OCI-LY7 (cell line): ENCODE measurements around the gene TRAM2.

Experiments used
- EZH2phosphoT487 ChIP-seq: fragments of 200-600 bp; sonication (generic); IDR thresholded peaks from 2 replicates; pipeline ENCODE4 v1.6.1; 2018; ENCODE audit warnings: low read depth, borderline replicate concordance, mild to moderate bottlenecking, mixed run types, antibody characterized with exemption, low read length, moderate library complexity, mixed read lengths
- TF ChIP-seq, protein P1 (sequence below): fragments of 200-600 bp; sonication (generic); conservative IDR thresholded peaks from 2 replicates; pipeline ENCODE4 v1.5.1; 2014; ENCODE audit warnings: mild to moderate bottlenecking, antibody characterized with exemption, low read length, moderate library complexity, mixed read lengths

DNA sequence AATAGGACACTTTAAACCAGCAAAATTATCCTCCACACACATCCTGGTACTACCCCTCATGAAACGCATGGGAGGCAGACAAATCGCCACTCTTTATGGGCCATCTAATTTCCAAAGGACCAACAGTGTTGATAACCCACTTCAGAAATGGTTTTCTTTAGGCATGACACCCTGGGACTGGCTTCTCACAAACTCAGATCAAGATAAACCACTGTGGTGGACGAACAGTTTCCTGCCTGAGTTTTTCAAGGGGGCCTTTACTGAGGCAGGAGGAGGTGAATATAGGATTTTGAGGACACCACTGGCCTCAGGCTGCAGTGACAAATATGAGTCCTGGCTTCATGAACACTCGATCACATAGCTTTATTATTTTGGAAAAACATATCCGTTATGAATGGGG, 26.0 kb downstream of the TRAM2 start:
- TF ChIP-seq, protein P1, sequence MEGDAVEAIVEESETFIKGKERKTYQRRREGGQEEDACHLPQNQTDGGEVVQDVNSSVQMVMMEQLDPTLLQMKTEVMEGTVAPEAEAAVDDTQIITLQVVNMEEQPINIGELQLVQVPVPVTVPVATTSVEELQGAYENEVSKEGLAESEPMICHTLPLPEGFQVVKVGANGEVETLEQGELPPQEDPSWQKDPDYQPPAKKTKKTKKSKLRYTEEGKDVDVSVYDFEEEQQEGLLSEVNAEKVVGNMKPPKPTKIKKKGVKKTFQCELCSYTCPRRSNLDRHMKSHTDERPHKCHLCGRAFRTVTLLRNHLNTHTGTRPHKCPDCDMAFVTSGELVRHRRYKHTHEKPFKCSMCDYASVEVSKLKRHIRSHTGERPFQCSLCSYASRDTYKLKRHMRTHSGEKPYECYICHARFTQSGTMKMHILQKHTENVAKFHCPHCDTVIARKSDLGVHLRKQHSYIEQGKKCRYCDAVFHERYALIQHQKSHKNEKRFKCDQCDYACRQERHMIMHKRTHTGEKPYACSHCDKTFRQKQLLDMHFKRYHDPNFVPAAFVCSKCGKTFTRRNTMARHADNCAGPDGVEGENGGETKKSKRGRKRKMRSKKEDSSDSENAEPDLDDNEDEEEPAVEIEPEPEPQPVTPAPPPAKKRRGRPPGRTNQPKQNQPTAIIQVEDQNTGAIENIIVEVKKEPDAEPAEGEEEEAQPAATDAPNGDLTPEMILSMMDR = no peak
- TF ChIP-seq EZH2phosphoT487 = no peak
